Glomerular visceral epithelial cell (primary cell): Measurements from ENCODE around the gene KIF16B.

Experiments
- DNase-seq: peaks from one replicate; pipeline ENCODE4 v3.0.0-alpha.2; 2016; ENCODE audit errors: extremely low spot score

KIF16B gene

GRCh38 chr20:16394784-16395183, 178.5 kb downstream of the KIF16B start:
- DNase-seq, result no peak

- peak; percentile 9 for DNase-seq
Measured at GRCh38 chr20:16393836-16394235, 179.4 kb downstream of the KIF16B start.

GRCh38 chr20:16393297-16393696, 180.0 kb downstream of the KIF16B start:
- no peak for DNase-seq

GRCh38 chr20:16392346-16392745, 180.9 kb downstream of the KIF16B start:
- no peak for DNase-seq

- DNase-seq, result no peak
Measured at GRCh38 chr20:16390991-16391390, 182.3 kb downstream of the KIF16B start.

- DNase-seq, result no peak
Measured at GRCh38 chr20:16388731-16389130, 184.5 kb downstream of the KIF16B start.

GRCh38 chr20:16387666-16388065, 185.6 kb downstream of the KIF16B start:
- DNase-seq, result no peak

- peak; percentile 30 for DNase-seq
Measured at GRCh38 chr20:16385891-16386290, 187.4 kb downstream of the KIF16B start.

- DNase-seq, result peak; percentile 40
Measured at GRCh38 chr20:16385462-16385861, 187.8 kb downstream of the KIF16B start.

- no peak for DNase-seq
Measured at GRCh38 chr20:16381444-16381843, 191.8 kb downstream of the KIF16B start.

- DNase-seq, result no peak
Measured at GRCh38 chr20:16378712-16379370, 194.4 kb downstream of the KIF16B start.

- DNase-seq, result no peak
Measured at GRCh38 chr20:16378122-16378521, 195.1 kb downstream of the KIF16B start.

- no peak for DNase-seq
Measured at GRCh38 chr20:16369441-16369840, 203.8 kb downstream of the KIF16B start.

- DNase-seq, result peak; percentile 11
Measured at GRCh38 chr20:16368645-16369292, 204.5 kb downstream of the KIF16B start.

- no peak for DNase-seq
Measured at GRCh38 chr20:16367948-16368560, 205.2 kb downstream of the KIF16B start.

GRCh38 chr20:16366529-16366928, 206.7 kb downstream of the KIF16B start:
- DNase-seq, result no peak

GRCh38 chr20:16364320-16364687, 208.9 kb downstream of the KIF16B start:
- DNase-seq, result no peak

- DNase-seq, result no peak
Measured at GRCh38 chr20:16363506-16364319, 209.5 kb downstream of the KIF16B start.

GRCh38 chr20:16362642-16363041, 210.6 kb downstream of the KIF16B start:
- DNase-seq, result no peak

GRCh38 chr20:16360668-16361067, 212.6 kb downstream of the KIF16B start:
- no peak for DNase-seq

- DNase-seq, result no peak
Measured at GRCh38 chr20:16353417-16353781, 219.8 kb downstream of the KIF16B start.

- DNase-seq, result no peak
Measured at GRCh38 chr20:16352751-16353416, 220.4 kb downstream of the KIF16B start.
